Measurements from ENCODE around the gene DPH2.

- TF ChIP-seq CTCF (IDR thresholded peaks at IDR 0.05) (no peak), EP300 (IDR thresholded peaks at IDR 0.05) (no peak), POLR2A (IDR thresholded peaks at IDR 0.05) (no peak)
These were observed 51.3 kb downstream of the DPH2 start for GRCh38 chr1:44021156-44021555.
